BLaER1 (cell line): Measurements from ENCODE around the gene KLHDC4.
"Not testable (repeated sequence)": the region's sequence is repeated elsewhere in the genome, so short reads cannot be mapped to it uniquely, and the experiment has no call there.

Source experiments
- H3K27ac ChIP-seq: shearing (Covaris generic); formaldehyde crosslinking; 2 replicates; pipeline ENCODE4 v1.8.1; 2022
- H3K27me3 ChIP-seq: shearing (Covaris generic); formaldehyde crosslinking; 2 replicates; pipeline ENCODE4 v1.8.1; 2022
- H3K36me3 ChIP-seq: shearing (Covaris generic); formaldehyde crosslinking; 2 replicates; pipeline ENCODE4 v1.8.1; 2022
- H3K4me1 ChIP-seq: shearing (Covaris generic); formaldehyde crosslinking; 2 replicates; pipeline ENCODE4 v1.8.1; 2022
- H3K4me2 ChIP-seq: shearing (Covaris generic); formaldehyde crosslinking; 2 replicates; pipeline ENCODE4 v1.8.1; 2022
- H3K4me3 ChIP-seq: shearing (Covaris generic); formaldehyde crosslinking; 2 replicates; pipeline ENCODE4 v1.8.1; 2022
- H3K9ac ChIP-seq: shearing (Covaris generic); formaldehyde crosslinking; 2 replicates; pipeline ENCODE4 v1.8.1; 2022
- H3K9me3 ChIP-seq: shearing (Covaris generic); formaldehyde crosslinking; 2 replicates; pipeline ENCODE4 v1.8.1; 2022
- H4K20me1 ChIP-seq: shearing (Covaris generic); formaldehyde crosslinking; 2 replicates; pipeline ENCODE4 v1.8.1; 2022
- Cebpa-rat ChIP-seq: shearing (Covaris generic); IDR thresholded peaks from 2 replicates; pipeline ENCODE4 v1.8.1; 2022

The KLHDC4 gene

DNA sequence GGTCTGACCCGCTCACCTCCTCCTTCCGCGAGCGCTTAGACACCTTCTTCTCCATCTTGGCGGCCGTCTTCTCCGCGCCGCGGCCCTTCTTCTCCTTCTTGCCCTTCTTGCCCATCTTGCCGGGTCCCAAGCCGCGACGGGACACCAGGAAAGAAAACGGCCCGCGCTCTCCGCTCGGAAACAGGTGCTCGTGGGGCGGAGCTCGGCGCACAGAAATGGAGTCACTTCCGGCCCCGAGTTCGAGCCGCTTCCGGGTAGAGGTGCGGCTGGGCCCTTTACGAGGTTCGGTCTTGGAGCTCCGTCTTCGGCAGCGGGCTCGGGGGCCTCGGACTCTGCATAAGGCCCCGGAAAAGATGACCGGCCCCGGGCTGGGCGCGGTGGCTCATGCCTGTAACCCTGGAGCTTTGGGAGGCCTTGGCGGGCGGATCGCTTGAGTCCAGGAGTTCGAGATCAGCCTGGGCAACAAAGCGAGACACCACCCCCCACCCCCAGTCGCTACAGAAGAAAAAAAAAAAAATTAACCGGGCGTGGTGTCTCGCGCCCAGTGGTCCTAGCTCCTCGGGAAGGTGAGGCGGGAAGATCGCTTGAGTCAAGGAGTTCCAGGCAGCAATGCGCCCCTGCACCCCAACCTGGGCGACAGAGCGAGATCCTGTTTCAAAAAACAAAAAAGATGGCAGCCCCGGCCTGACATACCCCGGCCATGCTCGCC is at the start of gene KLHDC4:
KLHDC4 (minus strand) TSS at position 211 of the 709 bp plus-strand sequence; CDS start at position 115, 96 bp downstream.
- Histone ChIP-seq H3K4me3 (peak within 1 kb of the TSS; percentile 87), H3K9ac (peak within 1 kb of the TSS; percentile 92), H4K20me1 (peaks cover 45% of the 10 kb centered on the region), H3K27me3 (no peaks in the 10 kb centered on the region), H3K4me1 (peaks cover 55% of the 10 kb centered on the region), H3K9me3 (no peaks in the 10 kb centered on the region), H3K27ac (peak within 1 kb of the TSS; percentile 95), H3K4me2 (peak within 1 kb of the TSS; percentile 100), H3K36me3 (peaks cover 35% of the 10 kb centered on the region)
- no peak for TF ChIP-seq Cebpa-rat

DNA sequence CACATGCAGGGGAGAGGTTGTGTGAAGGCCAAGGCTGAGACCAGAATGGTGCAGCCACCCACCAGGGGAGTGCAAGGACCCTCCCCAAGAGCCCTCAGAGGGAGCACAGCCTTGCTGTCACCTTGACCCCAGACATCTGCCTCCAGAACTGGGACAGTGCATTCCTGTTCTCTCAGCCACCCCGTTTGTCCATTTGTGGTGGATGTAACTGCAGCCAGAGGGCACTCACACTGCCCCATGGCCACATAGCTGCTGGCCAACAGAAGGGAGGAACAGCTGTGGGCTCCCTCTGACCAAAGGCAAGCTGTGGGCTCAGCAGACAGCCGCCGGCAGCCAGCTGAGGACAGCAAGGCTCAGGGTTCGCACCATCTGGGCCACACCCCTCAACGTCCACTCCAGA is 49.8 kb upstream of the KLHDC4 start:
- TF ChIP-seq Cebpa-rat, result no peak
- H3K36me3 ChIP-seq, result no peaks in the 10 kb centered on the region
- H3K27ac ChIP-seq, result peak overlapping the region; percentile 90
- H3K4me3 ChIP-seq, result no peak overlapping the region
- H3K27me3 ChIP-seq, result no peaks in the 10 kb centered on the region
- H3K4me2 ChIP-seq, result peak overlapping the region; percentile 68
- peak overlapping the region; percentile 39 for H3K9ac ChIP-seq
- peaks cover 21% of the 10 kb centered on the region for H3K9me3 ChIP-seq
- H3K4me1 ChIP-seq, result peaks cover 84% of the 10 kb centered on the region
- no peaks in the 10 kb centered on the region for H4K20me1 ChIP-seq

DNA sequence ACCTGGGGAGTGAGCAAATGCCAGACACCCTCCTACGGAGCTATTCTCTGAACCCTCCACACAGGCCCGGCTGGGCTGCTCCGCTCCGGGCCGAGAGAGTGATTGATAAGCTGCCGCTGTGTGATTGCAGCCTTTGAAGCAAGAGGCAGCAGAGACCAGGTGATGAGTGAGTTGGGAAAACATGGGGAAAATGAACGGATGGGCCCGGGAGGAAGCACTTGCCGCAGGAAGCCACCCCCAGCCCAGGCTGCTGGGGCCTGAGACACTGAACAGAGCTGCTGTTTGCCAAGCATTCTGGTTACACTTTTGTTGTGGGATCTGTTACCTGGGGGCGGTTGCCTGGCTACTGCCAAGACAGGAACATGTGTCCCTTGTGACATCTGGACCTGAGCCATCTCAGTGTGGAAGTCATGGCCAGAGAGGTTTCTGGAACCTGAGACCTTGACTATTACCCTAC is 46.4 kb upstream of the KLHDC4 start:
- peaks cover 3% of the 10 kb centered on the region for H3K9me3 ChIP-seq
- peak overlapping the region; percentile 63 for H3K27ac ChIP-seq
- no peaks in the 10 kb centered on the region for H3K36me3 ChIP-seq
- H4K20me1 ChIP-seq, result no peaks in the 10 kb centered on the region
- TF ChIP-seq Cebpa-rat, result no peak
- H3K9ac ChIP-seq, result 0 out of 2 replicates have a peak overlapping the region, but pooled peaks have one; percentile 19
- no peak overlapping the region for H3K4me3 ChIP-seq
- peaks cover 88% of the 10 kb centered on the region for H3K4me1 ChIP-seq
- peak overlapping the region; percentile 94 for H3K4me2 ChIP-seq
- H3K27me3 ChIP-seq, result no peaks in the 10 kb centered on the region

DNA sequence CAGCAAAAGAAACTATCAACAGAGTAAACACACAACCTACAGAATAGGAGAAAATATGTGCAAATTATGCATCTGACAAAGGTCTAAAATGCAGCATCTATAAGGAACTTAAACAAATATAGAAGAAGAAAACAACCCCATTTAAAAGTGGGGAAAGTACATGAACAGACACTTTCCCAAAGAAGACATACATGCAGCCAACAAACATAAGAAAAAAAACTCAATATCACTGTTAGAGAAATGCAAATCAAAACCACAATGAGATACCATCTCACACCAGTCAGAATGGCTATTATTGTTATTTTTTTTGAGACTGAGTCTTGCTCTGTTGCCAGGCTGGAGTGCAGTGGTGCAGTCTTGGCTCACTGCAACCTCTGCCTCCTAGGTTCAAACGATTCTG is 45.7 kb upstream of the KLHDC4 start:
- not testable (repeated sequence) for H3K36me3 ChIP-seq, H3K4me3 ChIP-seq, H3K9ac ChIP-seq, H4K20me1 ChIP-seq, H3K9me3 ChIP-seq, H3K27me3 ChIP-seq
- Histone ChIP-seq H3K4me1 (peaks cover 88% of the 10 kb centered on the region), H3K4me2 (peak overlapping the region; percentile 94), H3K27ac (peak overlapping the region; percentile 45)

DNA sequence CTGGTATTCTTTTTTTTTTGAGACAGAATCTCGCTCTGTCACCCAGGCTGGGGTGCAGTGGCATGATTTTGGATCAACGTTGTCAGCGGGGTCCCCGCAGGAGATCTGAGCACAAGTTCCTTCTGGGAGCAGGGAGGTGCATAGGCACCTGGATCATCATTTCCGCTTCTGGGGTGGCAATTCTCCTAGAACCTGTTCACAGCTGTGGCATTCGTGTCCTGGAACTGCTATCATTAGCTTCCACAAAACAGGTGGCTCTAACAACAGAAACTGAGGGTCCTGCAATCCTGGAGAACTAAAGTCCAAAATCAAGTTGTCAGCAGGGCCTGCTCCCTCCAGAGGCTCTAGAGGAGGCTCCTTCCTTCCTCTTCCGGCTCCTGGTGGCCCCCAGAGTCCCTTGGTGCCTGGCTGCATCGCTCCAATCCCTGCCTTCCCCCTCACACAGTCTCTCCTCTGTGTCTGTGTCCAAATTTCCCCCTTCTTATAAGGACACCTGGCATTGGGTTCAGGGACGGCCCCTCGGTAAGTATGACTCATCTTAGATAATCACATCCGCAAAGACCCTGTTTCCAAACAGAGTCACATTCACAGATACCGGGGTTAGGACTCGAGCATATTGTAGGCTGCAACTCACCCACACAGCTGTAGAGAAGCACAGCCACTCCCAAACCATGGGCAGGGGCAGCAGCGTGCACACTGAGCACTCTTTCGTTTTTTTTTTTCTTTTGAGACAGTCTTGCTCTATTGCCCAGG is 43.5 kb upstream of the KLHDC4 start:
- H3K36me3 ChIP-seq, result no peaks in the 10 kb centered on the region
- H3K27ac ChIP-seq, result peak overlapping the region; percentile 97
- H3K9me3 ChIP-seq, result no peaks in the 10 kb centered on the region
- peak overlapping the region; percentile 94 for H3K4me2 ChIP-seq
- no peaks in the 10 kb centered on the region for H3K27me3 ChIP-seq
- TF ChIP-seq Cebpa-rat, result no peak
- 0 out of 2 replicates have a peak overlapping the region, but pooled peaks have one; percentile 18 for H3K4me3 ChIP-seq
- H4K20me1 ChIP-seq, result no peaks in the 10 kb centered on the region
- H3K4me1 ChIP-seq, result peaks cover 88% of the 10 kb centered on the region
- peak overlapping the region; percentile 74 for H3K9ac ChIP-seq

DNA sequence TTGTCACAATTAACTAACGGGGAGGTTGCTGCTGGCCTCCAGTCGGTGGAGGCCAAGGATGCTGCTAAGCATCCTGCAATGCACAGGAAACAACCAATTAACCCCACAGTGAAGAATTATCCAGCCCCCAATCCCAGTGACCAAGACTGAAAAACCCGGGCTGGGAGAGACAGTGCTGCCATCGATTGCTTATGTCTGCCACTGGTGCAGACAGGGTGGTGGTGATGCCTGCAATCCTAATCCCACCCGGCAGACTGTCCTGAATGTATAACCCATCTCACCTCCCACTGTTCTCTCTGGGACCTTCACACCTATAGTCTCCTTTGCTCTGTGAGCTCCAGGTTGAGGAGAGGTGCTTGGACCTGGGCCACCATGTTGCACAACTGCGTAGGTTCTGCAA is 42.3 kb upstream of the KLHDC4 start:
- no peaks in the 10 kb centered on the region for H3K27me3 ChIP-seq
- TF ChIP-seq Cebpa-rat, result no peak
- no peak overlapping the region for H3K9ac ChIP-seq
- peaks cover 98% of the 10 kb centered on the region for H3K4me1 ChIP-seq
- no peaks in the 10 kb centered on the region for H3K9me3 ChIP-seq
- no peak overlapping the region for H3K4me3 ChIP-seq
- H4K20me1 ChIP-seq, result no peaks in the 10 kb centered on the region
- peak overlapping the region; percentile 97 for H3K27ac ChIP-seq
- no peaks in the 10 kb centered on the region for H3K36me3 ChIP-seq
- peak overlapping the region; percentile 94 for H3K4me2 ChIP-seq

DNA sequence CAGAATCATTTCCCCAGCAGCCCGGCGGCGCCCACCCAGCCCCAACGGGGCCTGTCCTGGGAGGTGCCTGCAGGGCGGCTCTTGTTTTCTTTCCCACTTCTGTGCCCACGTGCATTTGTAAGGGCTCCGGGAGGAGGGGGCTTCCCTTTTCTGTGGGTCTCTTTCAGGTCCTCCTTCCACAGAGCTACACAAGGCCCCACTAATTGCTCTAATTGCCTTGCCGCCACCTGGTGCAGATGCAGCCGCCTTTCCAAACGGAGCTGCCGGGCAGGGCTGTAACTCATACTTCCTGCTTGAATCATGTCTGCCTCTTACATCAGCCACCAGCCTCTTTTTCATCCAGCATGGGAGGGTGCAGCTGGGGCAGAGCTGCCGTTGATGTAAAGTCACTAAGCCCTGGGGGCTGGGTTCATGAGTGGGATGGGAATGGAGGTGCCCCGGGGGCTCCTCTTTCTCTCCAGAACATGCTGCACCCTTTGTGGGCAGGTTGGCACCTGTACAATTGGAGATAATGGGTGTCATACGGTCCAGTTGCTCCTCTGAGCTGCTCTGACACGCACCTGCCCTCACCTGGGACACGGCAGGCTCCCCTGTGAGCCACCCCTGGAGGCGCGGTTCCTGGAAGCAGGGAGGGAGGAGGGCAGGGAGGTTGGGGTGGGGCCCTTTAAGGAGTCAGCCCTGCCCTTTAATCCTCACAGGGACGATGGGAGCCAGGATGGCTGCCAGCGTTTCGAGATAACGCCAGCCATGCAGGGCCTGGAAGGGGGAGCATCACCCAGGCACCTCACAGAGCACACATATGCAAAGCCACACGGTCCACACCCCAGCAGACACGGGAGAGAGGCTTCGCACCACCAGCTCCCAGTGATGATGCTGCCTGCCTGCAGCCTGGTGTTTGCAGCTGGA is 41.1 kb upstream of the KLHDC4 start:
- Histone ChIP-seq H3K27me3 (no peaks in the 10 kb centered on the region), H3K36me3 (no peaks in the 10 kb centered on the region), H3K4me3 (peak overlapping the region; percentile 64), H3K9ac (peak overlapping the region; percentile 88), H3K27ac (peak overlapping the region; percentile 97), H3K9me3 (no peaks in the 10 kb centered on the region), H3K4me1 (peaks cover 100% of the 10 kb centered on the region), H3K4me2 (peak overlapping the region; percentile 94), H4K20me1 (no peaks in the 10 kb centered on the region)
- 0 out of 2 replicates have a peak, but pooled peaks have one; percentile 32 for TF ChIP-seq Cebpa-rat

DNA sequence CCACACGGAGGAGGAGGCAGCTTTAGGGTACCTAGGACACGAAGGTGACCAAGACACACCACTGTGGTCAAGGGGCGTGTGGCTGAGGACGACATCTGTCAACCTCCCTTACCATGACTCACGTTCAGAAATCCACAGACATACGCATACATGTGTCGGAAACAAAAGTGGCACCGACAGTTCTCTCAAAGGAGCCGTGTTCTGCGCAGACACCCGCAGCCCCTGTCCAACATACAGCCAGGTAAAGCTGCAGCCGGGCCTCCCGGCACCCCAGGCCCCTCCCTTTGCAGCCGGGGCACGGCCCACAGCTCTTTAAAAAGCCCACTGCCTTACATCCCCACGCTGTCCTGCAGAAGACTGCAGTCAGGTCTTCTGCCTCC is 40.5 kb upstream of the KLHDC4 start:
- peak overlapping the region; percentile 88 for H3K9ac ChIP-seq
- peak overlapping the region; percentile 94 for H3K4me2 ChIP-seq
- peaks cover 100% of the 10 kb centered on the region for H3K4me1 ChIP-seq
- no peaks in the 10 kb centered on the region for H4K20me1 ChIP-seq
- no peaks in the 10 kb centered on the region for H3K36me3 ChIP-seq
- H3K9me3 ChIP-seq, result no peaks in the 10 kb centered on the region
- H3K27me3 ChIP-seq, result no peaks in the 10 kb centered on the region
- TF ChIP-seq Cebpa-rat, result no peak
- peak overlapping the region; percentile 64 for H3K4me3 ChIP-seq
- peak overlapping the region; percentile 97 for H3K27ac ChIP-seq

DNA sequence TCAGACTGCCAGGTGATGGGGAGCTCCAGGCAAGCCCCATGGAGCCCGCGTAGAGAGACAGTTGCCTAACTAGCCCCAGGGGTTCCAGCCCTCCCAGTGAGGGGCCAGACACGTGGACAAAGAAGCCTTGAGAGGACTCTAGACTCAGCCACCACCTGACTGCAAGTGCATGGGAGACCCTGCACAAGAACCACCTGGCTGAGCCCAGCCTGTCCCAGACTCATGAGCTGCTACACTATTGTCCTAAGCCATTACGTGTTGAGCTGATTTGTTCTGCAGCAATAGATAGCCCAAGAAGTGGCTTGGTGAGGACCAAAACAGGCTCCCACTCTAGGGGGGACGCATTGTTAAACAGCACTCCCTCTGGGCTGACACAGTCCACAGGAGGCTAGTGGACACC is 37.6 kb upstream of the KLHDC4 start:
- H3K4me3 ChIP-seq, result 0 out of 2 replicates have a peak overlapping the region, but pooled peaks have one; percentile 13

More for the DNA sequence above, 37.6 kb upstream of the KLHDC4 start:
- Histone ChIP-seq H3K27ac (peak overlapping the region; percentile 97), H3K27me3 (no peaks in the 10 kb centered on the region), H3K4me2 (peak overlapping the region; percentile 94), H4K20me1 (no peaks in the 10 kb centered on the region), H3K36me3 (no peaks in the 10 kb centered on the region), H3K4me1 (peaks cover 88% of the 10 kb centered on the region), H3K9ac (peak overlapping the region; percentile 72), H3K9me3 (no peaks in the 10 kb centered on the region)
- TF ChIP-seq Cebpa-rat, result no peak
